Stimulated activated CD4-positive, alpha-beta T cell treated with anti-CD3 and anti-CD28 coated beads, TNF-alpha, amount 100 ng/mL, for 4 hours (primary cell): Measurements from ENCODE around the gene FLNC.

Source experiments
- DNase-seq, 3 experiments: peaks; one replicate each; pipeline ENCODE4 v3.0.0-alpha.2; 2020; ENCODE audit warnings: low read depth in 3 of 3

The FLNC gene

DNA sequence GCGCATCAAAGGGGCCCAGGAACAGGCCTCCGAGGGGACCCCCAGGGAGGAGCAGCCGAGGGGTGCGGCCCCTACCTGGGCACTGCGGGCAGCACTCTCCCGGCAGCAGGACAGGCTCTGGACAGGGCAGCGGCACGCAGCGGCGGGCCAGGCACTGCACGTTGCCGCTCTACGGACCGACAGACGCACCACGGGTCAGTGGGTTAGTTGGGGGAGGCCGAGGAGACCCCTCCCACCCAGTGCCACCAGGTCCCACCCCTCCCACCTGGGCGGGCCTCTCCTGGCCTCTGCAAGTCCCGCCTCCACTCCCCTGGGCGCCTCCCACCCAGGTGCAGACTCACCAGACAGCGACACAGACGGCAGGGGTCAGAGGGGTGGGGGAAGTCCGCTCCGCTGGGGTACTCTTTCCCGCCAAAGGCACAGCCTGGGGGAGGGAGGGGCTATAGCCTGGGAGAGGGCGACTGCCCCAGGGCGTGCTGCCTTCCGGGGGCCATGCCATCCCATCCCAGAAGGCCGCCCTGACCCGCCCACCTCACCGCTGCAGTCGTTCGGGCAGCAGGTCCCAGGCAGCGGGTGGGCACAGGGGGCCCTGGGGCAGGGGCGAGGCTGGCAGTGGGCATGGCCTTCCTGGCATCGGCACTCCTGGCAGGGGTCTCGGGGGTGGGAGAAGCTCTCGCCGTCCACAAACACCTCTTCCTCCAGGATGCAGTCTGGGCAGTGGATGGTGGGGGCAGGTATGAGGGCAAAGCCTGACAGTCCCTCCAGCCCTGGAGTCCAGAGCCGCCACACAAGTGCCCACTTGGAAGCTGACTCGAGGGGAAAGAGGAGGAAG, 61.1 kb downstream of the FLNC start:
- no peak for DNase-seq

DNA sequence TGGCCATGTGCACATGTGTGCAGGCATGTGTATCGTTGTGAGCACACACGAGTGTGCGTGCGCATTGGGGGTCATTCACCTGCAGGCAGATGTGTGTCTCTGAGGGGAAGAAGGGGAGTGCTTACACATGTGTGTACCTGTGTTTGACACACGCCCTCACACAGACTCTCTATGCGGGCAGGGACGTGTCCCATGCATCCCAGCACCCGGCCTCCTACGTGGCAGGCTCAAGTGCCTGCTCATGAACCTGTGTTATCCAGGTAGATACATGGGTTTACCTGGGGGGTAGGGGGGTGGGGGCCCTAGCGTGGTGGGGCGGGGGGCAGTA, 61.7 kb downstream of the FLNC start:
- DNase-seq: no peak

- DNase-seq: no peak
Observed at GRCh38 chr7:128892521-128893250, 62.5 kb downstream of the FLNC start.

- no peak for DNase-seq
Observed at GRCh38 chr7:128893251-128894100, 63.3 kb downstream of the FLNC start.

DNA sequence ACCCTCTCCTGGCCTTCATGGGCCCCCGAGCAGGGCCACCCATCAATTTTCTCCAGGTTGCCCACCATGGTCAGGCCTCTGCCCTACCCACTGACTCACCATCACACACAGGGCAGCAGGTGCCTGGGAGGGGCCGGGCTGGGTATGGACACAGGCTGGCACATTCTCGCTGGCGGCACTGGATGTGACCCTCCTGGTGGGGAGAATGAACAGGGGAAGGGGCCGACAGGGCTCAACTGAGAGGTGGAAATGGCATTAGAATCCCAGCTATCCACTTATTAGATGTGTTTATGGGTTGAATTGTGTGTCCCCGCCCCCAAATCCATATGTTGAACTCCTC, 63.9 kb downstream of the FLNC start:
- DNase-seq: no peak

DNA sequence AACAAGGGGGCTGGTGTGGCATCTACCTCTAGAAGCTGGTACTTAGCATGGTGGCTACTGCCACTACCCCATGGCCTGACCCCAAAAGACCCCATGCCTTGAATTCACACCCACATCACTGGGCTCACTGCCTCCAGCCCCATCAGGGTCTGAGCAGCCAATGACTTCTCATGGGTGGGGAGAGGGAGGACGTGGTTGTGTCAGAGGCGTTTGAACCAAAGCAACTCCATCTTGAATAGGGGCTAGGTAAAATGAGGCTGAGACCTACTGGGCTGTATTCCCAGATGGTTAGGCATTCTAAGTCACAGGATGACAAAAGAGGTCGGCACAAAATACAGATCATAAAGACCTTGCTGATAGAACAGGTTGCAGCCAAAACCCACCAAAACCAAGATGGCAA, 65.1 kb downstream of the FLNC start:
- DNase-seq: no peak

- no peak for DNase-seq
Observed at GRCh38 chr7:128899392-128899791, 69.2 kb downstream of the FLNC start.

DNA sequence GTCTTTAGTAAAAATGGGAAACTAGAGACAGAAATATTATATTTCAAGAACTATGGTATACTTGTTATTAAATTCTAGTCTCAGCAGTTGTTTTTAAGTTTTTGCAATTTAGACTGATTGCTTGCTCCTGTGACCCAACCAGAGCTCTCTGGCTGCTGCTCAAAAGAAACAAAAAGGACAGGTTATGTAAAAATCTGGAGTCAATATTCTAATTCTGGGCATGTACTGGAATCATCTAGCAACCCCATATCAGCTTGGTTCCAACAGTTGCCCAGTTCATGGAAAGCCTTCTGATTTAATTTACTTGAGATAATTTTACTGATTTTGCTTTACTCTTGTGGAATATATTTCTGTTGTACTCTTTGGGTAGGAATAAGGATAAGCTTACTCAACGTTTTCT, 70.0 kb downstream of the FLNC start:
- DNase-seq: no peak

GRCh38 chr7:128902761-128903585, 72.8 kb downstream of the FLNC start:
- DNase-seq: no peak

DNA sequence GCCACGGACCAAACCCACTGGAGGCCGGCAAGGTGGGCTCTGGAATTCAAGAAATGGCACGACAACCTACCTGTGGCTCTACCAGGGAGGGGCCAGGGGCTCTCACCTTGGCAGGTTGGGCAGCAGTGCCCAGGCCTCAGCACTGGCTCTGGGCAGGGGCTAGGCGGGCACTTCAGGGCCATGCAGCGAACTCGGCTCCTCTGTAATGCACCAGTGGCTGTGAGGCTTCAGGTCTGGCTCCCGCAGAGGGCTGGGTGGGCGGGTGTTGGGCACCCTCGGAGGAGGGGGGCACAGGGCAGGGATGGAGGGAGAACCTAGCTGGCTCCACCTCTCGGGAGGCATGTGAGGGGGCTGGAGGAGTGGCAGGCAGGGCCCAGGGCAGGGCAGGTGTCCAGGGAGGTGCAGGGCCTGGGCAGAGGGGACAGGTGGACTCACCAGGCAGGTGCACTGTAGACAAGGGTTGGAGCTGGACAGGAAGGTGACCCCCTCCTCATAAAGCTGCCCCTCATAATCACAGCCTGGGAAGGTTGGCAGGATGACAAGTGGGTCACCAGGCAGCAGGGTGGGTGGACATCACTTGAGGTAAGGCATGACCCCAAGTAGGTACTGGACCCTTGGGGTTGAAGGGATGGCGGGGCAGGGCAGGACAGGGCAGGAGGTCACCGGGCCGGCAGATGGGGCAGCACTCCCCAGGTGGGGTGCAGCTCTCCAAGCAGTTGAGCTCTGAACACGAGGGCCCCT, 73.6 kb downstream of the FLNC start:
- no peak for DNase-seq

DNA sequence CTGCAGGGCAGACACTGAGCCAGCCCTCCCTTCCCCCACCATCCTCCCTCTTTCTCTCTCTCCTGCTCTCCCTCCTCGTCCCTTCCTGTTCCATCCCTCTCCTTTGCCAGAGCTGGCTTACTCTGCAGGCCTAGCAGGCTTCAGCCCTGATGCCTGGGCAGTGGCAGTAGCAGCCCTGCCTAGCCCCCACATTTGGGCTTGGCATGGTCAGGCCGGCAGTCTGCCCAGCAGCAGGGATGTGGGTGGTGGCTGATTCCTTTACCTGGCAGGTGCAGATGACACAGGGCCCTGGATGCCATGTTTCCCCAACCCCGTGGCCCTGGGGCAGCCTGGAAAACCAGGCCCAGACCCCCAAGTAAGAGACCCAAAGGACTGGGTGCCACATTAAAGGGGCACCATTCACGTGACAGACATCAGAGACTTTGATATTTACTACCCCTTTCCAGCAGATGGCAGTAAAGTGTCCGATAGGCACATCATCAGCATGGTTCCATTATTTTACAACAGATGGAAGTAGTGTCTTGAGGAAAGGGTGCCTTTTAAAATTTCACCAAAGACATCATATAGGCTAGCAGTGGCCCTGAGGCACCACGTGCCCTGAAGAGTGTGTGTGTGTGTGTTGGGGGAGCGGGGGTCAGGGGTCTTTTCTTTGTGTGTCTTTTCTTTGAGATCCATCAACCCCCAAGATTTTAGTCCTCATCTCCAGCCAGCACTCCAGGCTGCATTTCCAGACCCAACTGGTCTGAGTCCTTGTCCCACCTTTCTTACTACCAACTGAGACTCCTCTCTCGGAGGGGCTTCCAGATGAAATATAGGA, 74.4 kb downstream of the FLNC start:
- no peak for DNase-seq

- no peak for DNase-seq
Observed at GRCh38 chr7:128906001-128906765, 76.0 kb downstream of the FLNC start.

DNA sequence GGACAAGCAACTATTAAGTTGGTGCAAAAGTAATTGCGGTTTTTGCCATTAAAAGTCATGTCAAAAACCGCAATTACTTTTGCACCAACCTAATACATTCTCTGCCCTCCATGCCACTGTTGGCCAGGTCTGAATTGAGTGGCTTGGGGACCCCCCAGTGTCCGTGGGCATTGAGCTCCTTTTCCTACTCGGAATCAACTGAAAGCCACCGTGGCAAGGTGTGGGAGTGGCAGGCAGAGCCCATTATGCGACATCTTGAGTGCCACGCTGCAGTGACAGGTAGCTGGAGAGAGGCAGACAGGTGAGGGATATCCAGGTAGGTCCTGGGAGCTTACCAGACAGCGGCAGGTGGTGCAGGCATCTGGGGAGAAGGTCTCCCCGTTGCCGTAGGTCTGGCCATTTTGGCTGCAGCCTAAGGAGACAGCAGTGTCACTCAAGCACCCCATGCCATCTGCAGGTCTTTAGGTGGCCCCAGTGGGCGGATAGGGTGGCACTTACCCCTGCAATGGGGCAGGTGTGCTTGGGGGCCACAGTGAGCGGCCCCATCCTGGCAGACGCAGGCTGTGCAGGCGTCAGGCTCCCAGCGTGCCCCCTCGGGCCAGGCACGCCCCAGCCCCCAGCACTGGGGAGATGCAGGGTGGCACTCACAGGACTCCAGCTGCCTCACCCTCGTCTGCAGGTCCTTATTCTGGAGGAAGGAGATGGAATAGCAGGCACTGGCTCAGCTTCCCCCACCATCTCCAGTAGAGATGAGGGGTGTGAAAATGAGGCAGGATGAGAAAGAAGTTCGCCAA, 76.8 kb downstream of the FLNC start:
- DNase-seq: no peak
